H1 (cell line): ENCODE data around the gene FASN. TPM values are rescaled to one million over a fixed set of nuclear protein-coding genes. Genes with fewer than 3 reads are reported as not detected.

ENCODE experiments used
- NANOG ChIP-seq: IDR thresholded peaks from 2 replicates; pipeline ENCODE4 v1.6.1; 2011; ENCODE audit warnings: low read length, low read depth, mild to moderate bottlenecking, inconsistent platforms; ENCODE audit not compliant: insufficient read depth, poor library complexity, severe bottlenecking
- polyA plus RNA-seq, 7 experiments: library from polyadenylated mRNA; depleted of rRNA in 3 of 7; stranded (reverse) in 5 of 7; unstranded in 2 of 7; fragments of >200 nt in 5 of 7; fragments of 200-250 nt in 2 of 7; gene quantifications; 1 replicate in 5 of 7; 2 replicates in 1 of 7; 4 replicates in 1 of 7; pipeline versions ENCODE4 v1.2.1 to v1.2.3, GENCODE V29; 2011 to 2013; ENCODE audit warnings: missing spikeins in 2 of 7, mixed read lengths in 2 of 7
- total RNA-seq: library from RNA; stranded (reverse); fragmentation: NEBNext Ultra II Directional; extraction: Animal tissue kit (Norgen Biotek cat#: 25700); gene quantifications from 2 replicates; pipeline ENCODE4 v1.2.1, GENCODE V29; 2021

Gene FASN
- total and polyA plus RNA-seq, 2 of the 8 experiments (the other 6 are each of a cell fraction or from before 2014, with no cell fraction given) = 143 to 561 TPM

- TF ChIP-seq NANOG = no peak
- TF ChIP-seq, all 59 proteins: peak for 0
Measured at GRCh38 chr17:82124101-82124500, 26.1 kb upstream of the FASN start (continued).
